ENCODE measurements around the gene MYO18A. TPM values are rescaled to one million over a fixed set of nuclear protein-coding genes. Genes with fewer than 3 reads are reported as not detected.

Gene MYO18A
- total and polyA plus RNA-seq, 2 donors from 2014 or later, result 25.6 to 60.7 TPM

GRCh38 chr17:29124925-29125273, 55.3 kb downstream of the MYO18A start:
- DNase-seq, result no peak
- Histone ChIP-seq H3K36me3 (ENCODE audit: control insufficient read depth in 2 of 3, insufficient read depth in 3 of 3, low read length in 3 of 3) (peaks cover 0 to 20% (median 12%) of the 10 kb centered on the region in 3 donors), H3K27me3 (ENCODE audit: control insufficient read depth, insufficient read depth, low read length) (no peaks in the 10 kb centered on the region), H3K4me3 (ENCODE audit: low read length in 3 of 3) (no peak overlapping the region), H3K9me3 (ENCODE audit: control insufficient read depth in 2 of 3, insufficient read depth in 1 of 3, low read length in 3 of 3) (no peaks in the 10 kb centered on the region), H3K9ac (ENCODE audit: low read length in 3 of 3) (no peak overlapping the region), H3K4me1 (ENCODE audit: control insufficient read depth in 2 of 3, insufficient read depth in 2 of 3, low read depth in 1 of 3, low read length in 3 of 3) (peaks cover 0 to 2% (median 0%) of the 10 kb centered on the region in 3 donors), H3K27ac (ENCODE audit: low read depth in 2 of 2, low read length in 2 of 2) (no peak overlapping the region)
- no peak for FAIRE-seq
- TF ChIP-seq CTCF (IDR thresholded peaks at IDR 0.05; ENCODE audit: borderline replicate concordance, extremely low read depth, insufficient read depth), result no peak
- intact Hi-C loops (cut with DNase I), result no loop called here

GRCh38 chr17:29124135-29124924, 55.9 kb downstream of the MYO18A start:
- H3K9me3 ChIP-seq (ENCODE audit: control insufficient read depth in 2 of 3, insufficient read depth in 1 of 3, low read length in 3 of 3), result no peaks in the 10 kb centered on the region
- H3K36me3 ChIP-seq (ENCODE audit: control insufficient read depth in 2 of 3, insufficient read depth in 3 of 3, low read length in 3 of 3), result peaks cover 0 to 22% (median 13%) of the 10 kb centered on the region in 3 donors
- peaks cover 0 to 2% (median 0%) of the 10 kb centered on the region in 3 donors for H3K4me1 ChIP-seq (ENCODE audit: control insufficient read depth in 2 of 3, insufficient read depth in 2 of 3, low read depth in 1 of 3, low read length in 3 of 3)
- FAIRE-seq (peak; percentile 69), DNase-seq (peak in 3 of 5 donors; percentile 64 to 93 (median 83))
- peak; percentile 82 for TF ChIP-seq CTCF (IDR thresholded peaks at IDR 0.05; ENCODE audit: borderline replicate concordance, extremely low read depth, insufficient read depth)
- H3K27me3 ChIP-seq (ENCODE audit: control insufficient read depth, insufficient read depth, low read length), result no peaks in the 10 kb centered on the region
- no peak overlapping the region for H3K27ac ChIP-seq (ENCODE audit: low read depth in 2 of 2, low read length in 2 of 2)
- intact Hi-C loops (cut with DNase I), result no loop called here
- no peak overlapping the region for H3K4me3 ChIP-seq (ENCODE audit: low read length in 3 of 3)
- H3K9ac ChIP-seq (ENCODE audit: low read length in 3 of 3), result no peak overlapping the region

GRCh38 chr17:29123111-29123510, 57.1 kb downstream of the MYO18A start:
- DNase-seq (no peak), FAIRE-seq (no peak)
- intact Hi-C loops (cut with DNase I), result no loop called here
- Histone ChIP-seq H3K27me3 (ENCODE audit: control insufficient read depth, insufficient read depth, low read length) (no peaks in the 10 kb centered on the region), H3K9ac (ENCODE audit: low read length in 3 of 3) (no peak overlapping the region), H3K36me3 (ENCODE audit: control insufficient read depth in 2 of 3, insufficient read depth in 3 of 3, low read length in 3 of 3) (peaks cover 0 to 31% (median 19%) of the 10 kb centered on the region in 3 donors), H3K27ac (ENCODE audit: low read depth in 2 of 2, low read length in 2 of 2) (no peak overlapping the region), H3K9me3 (ENCODE audit: control insufficient read depth in 2 of 3, insufficient read depth in 1 of 3, low read length in 3 of 3) (no peaks in the 10 kb centered on the region), H3K4me1 (ENCODE audit: control insufficient read depth in 2 of 3, insufficient read depth in 2 of 3, low read depth in 1 of 3, low read length in 3 of 3) (peaks cover 0 to 2% (median 0%) of the 10 kb centered on the region in 3 donors), H3K4me3 (ENCODE audit: low read length in 3 of 3) (no peak overlapping the region)
- TF ChIP-seq CTCF (IDR thresholded peaks at IDR 0.05; ENCODE audit: borderline replicate concordance, extremely low read depth, insufficient read depth), result no peak

All from kidney (tissue), 14 donors.